Omental fat pad (tissue), 4 donors: Measurements from ENCODE around the gene PNISR. TPM values are rescaled to one million over a fixed set of nuclear protein-coding genes. Genes with fewer than 3 reads are reported as not detected.

ENCODE experiments used
- ATAC-seq: fragments of 150-250 bp; one replicate; pipeline ENCODE4 v1.9.1; 2016; ENCODE audit warnings: mild to moderate bottlenecking, moderate library complexity; ENCODE audit not compliant: low FRiP score
- DNase-seq: peaks from one replicate; pipeline ENCODE4 v3.0.0-alpha.2; 2019; ENCODE audit warnings: low spot score
- CTCF ChIP-seq, 3 donors: fragments of 450-650 bp; IDR thresholded peaks; one replicate each; pipeline ENCODE4 v1.5.1; 2016 to 2017; ENCODE audit warnings: antibody characterized with exemption in 3 of 3, mild to moderate bottlenecking in 3 of 3, moderate library complexity in 2 of 3
- total RNA-seq, 4 donors: library from RNA; depleted of rRNA; stranded (reverse); fragments of >200 nt; gene quantifications; one replicate each; pipeline ENCODE4 v1.1.0, GENCODE V29; 2016

PNISR gene
- total RNA-seq, 4 donors from 2014 or later: 94.9 to 186 (median 98.0) TPM

- ATAC-seq: no peak
- TF ChIP-seq CTCF (IDR thresholded peaks at IDR 0.05): no peak
- DNase-seq: no peak
Observed at GRCh38 chr6:99424022-99424421, 1.1 kb downstream of the PNISR start.

GRCh38 chr6:99422912-99423311 lies 2.2 kb downstream of the PNISR start:
- no peak for ATAC-seq
- no peak for DNase-seq
- no peak for TF ChIP-seq CTCF (IDR thresholded peaks at IDR 0.05)

GRCh38 chr6:99416892-99417767 lies 8.0 kb downstream of the PNISR start:
- no peak for TF ChIP-seq CTCF (IDR thresholded peaks at IDR 0.05)
- no peak for ATAC-seq
- DNase-seq: no peak

DNA sequence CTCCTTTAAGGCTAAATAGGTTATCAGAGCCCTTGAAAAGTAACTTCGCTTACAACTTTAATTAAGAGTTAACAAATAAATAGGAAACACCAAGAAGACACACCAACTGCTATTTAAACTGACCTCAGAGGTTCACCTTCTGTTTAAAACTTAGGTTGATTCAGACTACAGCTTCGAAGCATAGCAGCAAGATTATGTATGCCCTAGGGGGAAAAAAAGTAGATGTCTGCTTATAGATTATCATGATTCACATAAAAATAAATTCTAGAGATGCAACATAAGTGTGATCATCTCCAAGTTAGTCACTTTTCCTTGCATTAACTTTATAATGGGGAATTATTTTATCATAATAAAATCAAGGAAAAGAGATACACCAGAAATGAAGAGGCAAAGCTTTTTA lies 8.9 kb downstream of the PNISR start:
- ATAC-seq: no peak
- TF ChIP-seq CTCF (IDR thresholded peaks at IDR 0.05): no peak
- no peak for DNase-seq

GRCh38 chr6:99415446-99415845 lies 9.7 kb downstream of the PNISR start:
- TF ChIP-seq CTCF (IDR thresholded peaks at IDR 0.05): no peak

GRCh38 chr6:99412065-99412464 lies 13.0 kb downstream of the PNISR start:
- no peak for DNase-seq
- TF ChIP-seq CTCF (IDR thresholded peaks at IDR 0.05): no peak
- no peak for ATAC-seq

More at GRCh38 chr6:99415446-99415845, 9.7 kb downstream of the PNISR start:
- DNase-seq: no peak
- ATAC-seq: no peak

DNA sequence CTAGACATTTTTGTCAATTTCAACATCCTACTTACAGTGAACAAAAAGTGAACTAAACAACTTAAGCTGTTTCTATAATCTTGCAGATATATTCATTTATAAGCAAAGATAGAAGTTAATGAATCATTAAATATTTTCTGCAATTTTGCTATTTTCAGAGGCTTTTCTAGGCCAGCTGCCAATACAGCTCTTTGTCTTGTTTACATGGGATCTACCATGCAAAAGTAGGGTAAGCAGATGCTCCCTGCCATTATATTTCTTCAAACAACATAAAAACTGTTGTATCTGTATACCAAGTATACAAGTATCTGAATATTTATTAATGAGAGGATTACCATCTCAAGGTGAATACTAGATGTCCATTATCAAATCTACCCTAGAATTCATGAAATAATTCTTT lies 15.4 kb downstream of the PNISR start:
- no peak for DNase-seq

More for the DNA sequence above, 15.4 kb downstream of the PNISR start:
- no peak for TF ChIP-seq CTCF (IDR thresholded peaks at IDR 0.05)
- ATAC-seq: no peak
